ENCODE results near the gene CLMP. TPM values are rescaled to one million over a fixed set of nuclear protein-coding genes. Genes with fewer than 3 reads are reported as not detected.

The CLMP gene
- total and polyA plus RNA-seq, 4 donors = 0.12 to 1.3 (median 0.35) TPM

DNA sequence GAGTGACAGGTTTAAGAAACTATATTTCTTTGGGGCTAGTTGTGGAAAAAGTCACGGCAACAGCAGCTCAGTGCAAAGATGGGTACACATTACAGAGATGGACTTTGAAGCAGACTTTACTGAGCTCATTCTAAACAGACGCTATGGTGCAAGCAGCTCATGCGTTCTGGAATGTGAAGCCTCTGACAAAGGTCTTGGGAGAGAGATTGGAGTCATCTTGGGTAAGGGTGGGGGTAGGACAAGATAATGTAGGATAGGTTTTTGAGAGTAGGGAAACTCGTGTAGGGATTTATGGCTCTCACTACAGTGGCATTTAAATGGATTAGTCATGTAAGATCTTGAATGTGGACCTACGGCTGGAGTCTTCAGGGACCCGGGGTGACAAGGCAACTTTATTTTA is 36.2 kb upstream of the CLMP start:
- Histone ChIP-seq H3K9ac (ENCODE audit: low read depth in 1 of 2, low read length in 2 of 2) (no peak overlapping the region), H3K9me3 (ENCODE audit: control insufficient read depth in 4 of 4, low read length in 3 of 4) (no peaks in the 10 kb centered on the region), H3K36me3 (ENCODE audit: control insufficient read depth in 4 of 4, insufficient read depth in 3 of 4, low read depth in 1 of 4, low read length in 3 of 4) (no peaks in the 10 kb centered on the region), H3K27ac (ENCODE audit: low read depth in 1 of 2, low read length in 2 of 2) (no peak overlapping the region), H3K4me1 (ENCODE audit: control insufficient read depth in 4 of 4, insufficient read depth in 4 of 4, low read length in 3 of 4) (no peaks in the 10 kb centered on the region), H3K27me3 (ENCODE audit: control insufficient read depth in 4 of 4, insufficient read depth in 4 of 4, low read length in 3 of 4) (no peaks in the 10 kb centered on the region), H3K4me3 (ENCODE audit: low read depth in 1 of 3, low read length in 3 of 3) (no peak overlapping the region)
- no peak for DNase-seq (ENCODE audit: low spot score)
- TF ChIP-seq EGR1 (IDR thresholded peaks at IDR 0.05; ENCODE audit: low read depth in 2 of 2) (no peak), HNF4G (IDR thresholded peaks at IDR 0.05) (no peak)
- TF ChIP-seq, protein P1, sequence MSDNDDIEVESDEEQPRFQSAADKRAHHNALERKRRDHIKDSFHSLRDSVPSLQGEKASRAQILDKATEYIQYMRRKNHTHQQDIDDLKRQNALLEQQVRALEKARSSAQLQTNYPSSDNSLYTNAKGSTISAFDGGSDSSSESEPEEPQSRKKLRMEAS (IDR thresholded peaks at IDR 0.05) = no peak
- TF ChIP-seq, protein P2, sequence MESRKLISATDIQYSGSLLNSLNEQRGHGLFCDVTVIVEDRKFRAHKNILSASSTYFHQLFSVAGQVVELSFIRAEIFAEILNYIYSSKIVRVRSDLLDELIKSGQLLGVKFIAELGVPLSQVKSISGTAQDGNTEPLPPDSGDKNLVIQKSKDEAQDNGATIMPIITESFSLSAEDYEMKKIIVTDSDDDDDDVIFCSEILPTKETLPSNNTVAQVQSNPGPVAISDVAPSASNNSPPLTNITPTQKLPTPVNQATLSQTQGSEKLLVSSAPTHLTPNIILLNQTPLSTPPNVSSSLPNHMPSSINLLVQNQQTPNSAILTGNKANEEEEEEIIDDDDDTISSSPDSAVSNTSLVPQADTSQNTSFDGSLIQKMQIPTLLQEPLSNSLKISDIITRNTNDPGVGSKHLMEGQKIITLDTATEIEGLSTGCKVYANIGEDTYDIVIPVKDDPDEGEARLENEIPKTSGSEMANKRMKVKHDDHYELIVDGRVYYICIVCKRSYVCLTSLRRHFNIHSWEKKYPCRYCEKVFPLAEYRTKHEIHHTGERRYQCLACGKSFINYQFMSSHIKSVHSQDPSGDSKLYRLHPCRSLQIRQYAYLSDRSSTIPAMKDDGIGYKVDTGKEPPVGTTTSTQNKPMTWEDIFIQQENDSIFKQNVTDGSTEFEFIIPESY (IDR thresholded peaks at IDR 0.05) = no peak
- 51% methylated on average over 6 of the region's 6 CpGs for WGBS

DNA sequence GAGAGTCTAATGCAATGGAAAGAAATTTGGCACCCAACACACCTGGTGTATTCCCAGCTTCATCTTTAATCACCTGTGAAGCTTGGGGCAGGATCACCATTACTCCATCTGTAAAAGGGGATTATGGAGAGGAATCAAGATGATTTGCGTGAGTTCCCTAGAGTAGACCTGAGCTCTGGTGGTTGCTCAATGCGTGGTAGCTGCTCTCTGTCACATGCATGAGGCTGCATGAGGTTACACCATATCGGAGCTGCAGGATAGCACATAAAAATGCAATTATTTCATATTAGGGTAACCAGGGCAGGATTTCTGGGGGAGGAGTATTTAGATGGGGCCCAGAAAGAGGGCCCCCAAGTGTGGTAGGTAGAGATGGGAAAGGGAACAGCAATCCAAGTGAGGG is 35.3 kb upstream of the CLMP start:
- no peaks in the 10 kb centered on the region for H3K9me3 ChIP-seq (ENCODE audit: control insufficient read depth in 4 of 4, low read length in 3 of 4)
- no peak for TF ChIP-seq HNF4A (conservative IDR thresholded peaks at IDR 0.05)
- no peak for TF ChIP-seq RXRA (IDR thresholded peaks at IDR 0.05)
- TF ChIP-seq SP1 (IDR thresholded peaks at IDR 0.05) = no peak
- TF ChIP-seq FOXA2 (IDR thresholded peaks at IDR 0.05) = no peak
- TF ChIP-seq TAF1 (conservative IDR thresholded peaks at IDR 0.05) = no peak
- TF ChIP-seq, protein P3, sequence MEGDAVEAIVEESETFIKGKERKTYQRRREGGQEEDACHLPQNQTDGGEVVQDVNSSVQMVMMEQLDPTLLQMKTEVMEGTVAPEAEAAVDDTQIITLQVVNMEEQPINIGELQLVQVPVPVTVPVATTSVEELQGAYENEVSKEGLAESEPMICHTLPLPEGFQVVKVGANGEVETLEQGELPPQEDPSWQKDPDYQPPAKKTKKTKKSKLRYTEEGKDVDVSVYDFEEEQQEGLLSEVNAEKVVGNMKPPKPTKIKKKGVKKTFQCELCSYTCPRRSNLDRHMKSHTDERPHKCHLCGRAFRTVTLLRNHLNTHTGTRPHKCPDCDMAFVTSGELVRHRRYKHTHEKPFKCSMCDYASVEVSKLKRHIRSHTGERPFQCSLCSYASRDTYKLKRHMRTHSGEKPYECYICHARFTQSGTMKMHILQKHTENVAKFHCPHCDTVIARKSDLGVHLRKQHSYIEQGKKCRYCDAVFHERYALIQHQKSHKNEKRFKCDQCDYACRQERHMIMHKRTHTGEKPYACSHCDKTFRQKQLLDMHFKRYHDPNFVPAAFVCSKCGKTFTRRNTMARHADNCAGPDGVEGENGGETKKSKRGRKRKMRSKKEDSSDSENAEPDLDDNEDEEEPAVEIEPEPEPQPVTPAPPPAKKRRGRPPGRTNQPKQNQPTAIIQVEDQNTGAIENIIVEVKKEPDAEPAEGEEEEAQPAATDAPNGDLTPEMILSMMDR (IDR thresholded peaks at IDR 0.05; ENCODE audit: low read depth, low read length, missing input control) = no peak
- TF ChIP-seq, protein P2 (IDR thresholded peaks at IDR 0.05) = no peak
- TF ChIP-seq, protein P1 (IDR thresholded peaks at IDR 0.05) = no peak
- no peak for TF ChIP-seq YY1 (IDR thresholded peaks at IDR 0.05)
- no peak for TF ChIP-seq EGR1 (IDR thresholded peaks at IDR 0.05; ENCODE audit: low read depth in 2 of 2)
- TF ChIP-seq NR2F2 (IDR thresholded peaks at IDR 0.05) = no peak
- TF ChIP-seq, protein P4, sequence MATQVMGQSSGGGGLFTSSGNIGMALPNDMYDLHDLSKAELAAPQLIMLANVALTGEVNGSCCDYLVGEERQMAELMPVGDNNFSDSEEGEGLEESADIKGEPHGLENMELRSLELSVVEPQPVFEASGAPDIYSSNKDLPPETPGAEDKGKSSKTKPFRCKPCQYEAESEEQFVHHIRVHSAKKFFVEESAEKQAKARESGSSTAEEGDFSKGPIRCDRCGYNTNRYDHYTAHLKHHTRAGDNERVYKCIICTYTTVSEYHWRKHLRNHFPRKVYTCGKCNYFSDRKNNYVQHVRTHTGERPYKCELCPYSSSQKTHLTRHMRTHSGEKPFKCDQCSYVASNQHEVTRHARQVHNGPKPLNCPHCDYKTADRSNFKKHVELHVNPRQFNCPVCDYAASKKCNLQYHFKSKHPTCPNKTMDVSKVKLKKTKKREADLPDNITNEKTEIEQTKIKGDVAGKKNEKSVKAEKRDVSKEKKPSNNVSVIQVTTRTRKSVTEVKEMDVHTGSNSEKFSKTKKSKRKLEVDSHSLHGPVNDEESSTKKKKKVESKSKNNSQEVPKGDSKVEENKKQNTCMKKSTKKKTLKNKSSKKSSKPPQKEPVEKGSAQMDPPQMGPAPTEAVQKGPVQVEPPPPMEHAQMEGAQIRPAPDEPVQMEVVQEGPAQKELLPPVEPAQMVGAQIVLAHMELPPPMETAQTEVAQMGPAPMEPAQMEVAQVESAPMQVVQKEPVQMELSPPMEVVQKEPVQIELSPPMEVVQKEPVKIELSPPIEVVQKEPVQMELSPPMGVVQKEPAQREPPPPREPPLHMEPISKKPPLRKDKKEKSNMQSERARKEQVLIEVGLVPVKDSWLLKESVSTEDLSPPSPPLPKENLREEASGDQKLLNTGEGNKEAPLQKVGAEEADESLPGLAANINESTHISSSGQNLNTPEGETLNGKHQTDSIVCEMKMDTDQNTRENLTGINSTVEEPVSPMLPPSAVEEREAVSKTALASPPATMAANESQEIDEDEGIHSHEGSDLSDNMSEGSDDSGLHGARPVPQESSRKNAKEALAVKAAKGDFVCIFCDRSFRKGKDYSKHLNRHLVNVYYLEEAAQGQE (IDR thresholded peaks at IDR 0.05) = no peak
- TF ChIP-seq FOXA1 (IDR thresholded peaks at IDR 0.05) = no peak
- TF ChIP-seq HNF4G (IDR thresholded peaks at IDR 0.05) = no peak
- no peak for TF ChIP-seq RAD21 (IDR thresholded peaks at IDR 0.05)
- TF ChIP-seq JUND (IDR thresholded peaks at IDR 0.05) = no peak
- TF ChIP-seq, protein P5, sequence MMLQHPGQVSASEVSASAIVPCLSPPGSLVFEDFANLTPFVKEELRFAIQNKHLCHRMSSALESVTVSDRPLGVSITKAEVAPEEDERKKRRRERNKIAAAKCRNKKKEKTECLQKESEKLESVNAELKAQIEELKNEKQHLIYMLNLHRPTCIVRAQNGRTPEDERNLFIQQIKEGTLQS (IDR thresholded peaks at IDR 0.05) = no peak
- H3K27me3 ChIP-seq (ENCODE audit: control insufficient read depth in 4 of 4, insufficient read depth in 4 of 4, low read length in 3 of 4) = no peaks in the 10 kb centered on the region
- H3K36me3 ChIP-seq (ENCODE audit: control insufficient read depth in 4 of 4, insufficient read depth in 3 of 4, low read depth in 1 of 4, low read length in 3 of 4) = no peaks in the 10 kb centered on the region
- no peak overlapping the region for H3K4me3 ChIP-seq (ENCODE audit: low read depth in 1 of 3, low read length in 3 of 3)
- no peak overlapping the region for H3K27ac ChIP-seq (ENCODE audit: low read depth in 1 of 2, low read length in 2 of 2)
- no peak overlapping the region for H3K9ac ChIP-seq (ENCODE audit: low read depth in 1 of 2, low read length in 2 of 2)
- no peaks in the 10 kb centered on the region for H3K4me1 ChIP-seq (ENCODE audit: control insufficient read depth in 4 of 4, insufficient read depth in 4 of 4, low read length in 3 of 4)
- no peak for DNase-seq (ENCODE audit: low spot score)
- 79% methylated on average over 3 of the region's 3 CpGs for WGBS
